G401 (cell line): ENCODE measurements around the gene UNC80. TPM values are rescaled to one million over a fixed set of nuclear protein-coding genes. Genes with fewer than 3 reads are reported as not detected.

Experiments used
- DNase-seq: peaks from one replicate; pipeline ENCODE4 v3.0.0-alpha.2; 2015; ENCODE audit warnings: low spot score
- in situ Hi-C: cut with HindIII; loops from 2 replicates; pipeline ENCODE4 v1.10.0; 2016; ENCODE audit warnings: low sequenced_read_pairs, mixed read lengths
- total RNA-seq: library from RNA; depleted of rRNA; stranded (reverse); fragments of >200 nt; shearing (Covaris generic); gene quantifications from 2 replicates; pipeline ENCODE4 v1.2.3, GENCODE V29; 2014

UNC80 gene
- total RNA-seq, 1 experiment from 2014 or later, result not detected

DNA sequence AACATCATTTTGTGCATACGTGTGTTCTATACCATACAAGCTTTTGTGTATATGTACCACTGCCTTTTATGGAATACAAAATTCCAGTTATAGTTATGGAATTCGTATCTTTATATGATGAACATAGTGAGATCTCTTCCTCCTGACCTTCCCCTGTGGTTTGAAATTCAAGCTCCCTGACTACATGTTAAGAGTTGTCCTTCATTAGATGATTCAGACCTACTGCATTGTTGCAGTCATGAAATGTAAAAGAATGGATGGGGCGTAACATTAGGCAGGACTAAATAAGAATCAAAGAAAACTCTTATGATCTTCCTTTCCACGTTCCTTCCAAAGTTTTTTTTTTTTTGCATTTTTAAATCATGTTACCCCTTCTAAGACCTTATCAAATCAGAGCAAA is 107.1 kb downstream of the UNC80 start:
- in situ Hi-C loops, result no loop called here
- DNase-seq, result no peak

DNA sequence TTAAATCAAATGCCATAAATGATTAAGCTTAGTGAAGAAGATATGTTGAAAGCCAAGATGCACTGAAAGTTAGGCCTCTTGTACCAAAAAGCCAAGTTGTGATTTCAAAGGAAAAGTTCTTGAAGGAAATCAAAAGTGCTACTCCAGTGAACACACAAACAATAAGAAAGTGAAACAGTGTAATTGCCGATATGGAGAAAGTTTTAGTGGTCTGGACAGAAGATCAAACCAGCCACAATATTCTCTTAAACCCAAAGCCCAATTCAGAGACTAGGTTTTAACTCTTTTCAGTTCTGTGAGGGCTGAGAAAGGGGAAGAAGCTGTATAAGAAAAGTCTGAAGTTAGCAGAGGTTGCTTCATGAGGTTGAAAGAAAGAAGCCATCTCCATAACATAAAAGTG is 129.0 kb downstream of the UNC80 start:
- no peak for DNase-seq
- in situ Hi-C loops, result no loop called here

DNA sequence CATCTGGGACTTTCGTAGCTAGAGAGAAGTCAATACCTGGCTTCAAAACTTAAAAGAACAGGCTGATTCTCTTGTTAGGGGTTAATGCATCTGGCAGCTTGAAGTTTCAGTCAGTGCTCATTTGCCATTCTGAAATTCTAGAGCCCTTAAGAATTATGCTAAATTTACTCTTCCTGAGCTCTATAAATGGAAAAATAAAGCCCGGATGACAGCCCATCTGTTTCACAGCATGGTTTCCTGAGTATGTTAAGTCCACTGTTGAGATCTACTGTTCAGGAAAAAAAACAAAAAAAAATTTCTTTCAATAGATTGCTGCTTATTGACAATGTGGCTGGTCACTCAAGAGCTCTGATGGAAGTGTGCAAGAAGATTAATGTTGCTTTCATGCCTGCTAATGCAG is 129.5 kb downstream of the UNC80 start:
- peak; percentile 89 for DNase-seq
- in situ Hi-C loops, result no loop called here

DNA sequence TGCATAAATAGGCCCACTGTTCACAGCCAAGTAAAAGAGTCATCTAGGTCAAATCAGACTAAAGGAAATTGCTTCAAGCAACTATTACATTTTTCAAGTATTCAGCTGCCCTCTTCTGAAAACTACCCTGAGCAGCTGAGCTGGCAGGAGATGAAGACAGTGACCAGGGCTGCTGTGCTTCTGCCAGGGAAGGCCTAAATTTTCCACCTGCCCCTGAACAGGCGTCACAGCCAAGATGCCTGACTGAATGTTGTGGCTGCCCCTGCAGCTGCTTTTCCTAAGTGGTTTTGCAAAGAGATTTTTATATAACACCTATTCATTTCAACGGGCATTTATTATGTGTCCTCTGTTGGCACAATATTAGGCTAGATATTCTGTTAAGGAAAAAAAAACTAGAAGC is 134.1 kb downstream of the UNC80 start:
- in situ Hi-C loops, result no loop called here
- no peak for DNase-seq

GRCh38 chr2:209907746-209908145 is 136.1 kb downstream of the UNC80 start:
- in situ Hi-C loops, result no loop called here

GRCh38 chr2:209908511-209908910 is 136.9 kb downstream of the UNC80 start:
- DNase-seq, result no peak
- in situ Hi-C loops, result no loop called here

More at GRCh38 chr2:209907746-209908145, 136.1 kb downstream of the UNC80 start:
- DNase-seq, result no peak

GRCh38 chr2:209911486-209911885 is 139.9 kb downstream of the UNC80 start:
- in situ Hi-C loops, result no loop called here
- no peak for DNase-seq

- DNase-seq, result peak; percentile 69
- in situ Hi-C loops, result no loop called here
These were observed 142.2 kb downstream of the UNC80 start for GRCh38 chr2:209913786-209914345.

GRCh38 chr2:209917154-209917771 is 145.6 kb downstream of the UNC80 start:
- no peak for DNase-seq
- in situ Hi-C loops, result no loop called here

DNA sequence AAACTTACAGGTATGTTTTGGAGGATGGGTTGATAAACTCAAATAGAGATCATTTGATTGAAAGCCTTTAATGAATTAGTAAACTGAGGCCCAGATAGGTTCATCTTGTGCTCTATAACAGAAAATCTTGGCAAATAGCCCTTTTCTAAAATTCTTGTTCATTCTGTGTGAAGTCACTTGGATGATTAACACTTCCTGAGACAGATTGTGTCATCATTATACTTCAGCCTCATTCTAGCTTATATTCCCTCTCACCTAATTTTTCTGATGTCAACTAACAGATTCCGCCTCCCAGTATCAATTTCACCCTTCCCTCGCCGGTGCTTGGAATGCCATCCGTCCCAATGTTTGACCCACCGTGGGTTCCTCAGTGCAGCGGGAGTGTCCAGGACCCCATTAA is 146.6 kb downstream of the UNC80 start:
- DNase-seq, result no peak
- in situ Hi-C loops, result no loop called here

DNA sequence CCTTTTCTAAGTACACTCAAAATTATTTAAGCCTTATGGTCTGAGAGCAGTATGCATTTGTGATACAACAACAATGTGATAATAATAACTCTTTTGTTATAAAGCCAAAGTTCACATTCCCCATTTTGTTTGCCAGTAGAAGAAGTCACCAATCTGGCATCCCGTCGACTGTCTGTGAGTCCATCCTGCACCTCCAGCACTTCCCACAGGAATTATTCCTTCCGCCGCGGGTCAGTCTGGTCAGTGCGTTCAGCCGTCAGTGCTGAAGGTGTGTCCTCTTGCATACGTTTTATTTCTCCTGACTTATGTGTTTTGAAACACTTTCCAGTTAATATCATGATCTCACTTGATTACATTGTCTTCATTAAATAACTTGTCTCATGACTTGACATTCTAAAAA is 150.5 kb downstream of the UNC80 start:
- in situ Hi-C loops, result no loop called here
- no peak for DNase-seq

- no peak for DNase-seq
- in situ Hi-C loops, result no loop called here
These were observed 157.7 kb downstream of the UNC80 start for GRCh38 chr2:209929369-209929768.

GRCh38 chr2:209933499-209934483 is 162.2 kb downstream of the UNC80 start:
- peak; percentile 54 for DNase-seq
- in situ Hi-C loops, result no loop called here

GRCh38 chr2:209936106-209936666 is 164.6 kb downstream of the UNC80 start:
- no peak for DNase-seq

DNA sequence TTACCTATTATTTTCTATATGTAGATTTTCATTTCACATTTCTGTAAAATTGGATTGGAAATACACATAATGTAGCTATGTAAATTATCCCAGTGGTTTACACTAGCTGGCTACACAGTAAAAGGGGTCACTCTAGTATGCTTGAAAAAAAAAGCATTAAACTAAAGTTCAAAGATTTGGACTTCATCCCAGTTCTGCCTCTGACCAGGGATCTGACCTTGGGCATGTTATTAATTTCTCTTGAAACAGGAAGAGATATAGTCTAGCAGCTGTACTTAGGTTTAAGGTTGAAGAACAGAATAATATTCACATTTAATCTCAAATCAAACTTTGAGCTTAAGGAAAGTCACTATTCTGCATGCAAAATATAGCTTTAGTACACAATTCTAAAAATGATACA is 166.3 kb downstream of the UNC80 start:
- DNase-seq, result no peak
- in situ Hi-C loops, result no loop called here

More at GRCh38 chr2:209936106-209936666, 164.6 kb downstream of the UNC80 start:
- in situ Hi-C loops, result no loop called here

GRCh38 chr2:209938906-209939305 is 167.3 kb downstream of the UNC80 start:
- DNase-seq, result no peak
- in situ Hi-C loops, result no loop called here

DNA sequence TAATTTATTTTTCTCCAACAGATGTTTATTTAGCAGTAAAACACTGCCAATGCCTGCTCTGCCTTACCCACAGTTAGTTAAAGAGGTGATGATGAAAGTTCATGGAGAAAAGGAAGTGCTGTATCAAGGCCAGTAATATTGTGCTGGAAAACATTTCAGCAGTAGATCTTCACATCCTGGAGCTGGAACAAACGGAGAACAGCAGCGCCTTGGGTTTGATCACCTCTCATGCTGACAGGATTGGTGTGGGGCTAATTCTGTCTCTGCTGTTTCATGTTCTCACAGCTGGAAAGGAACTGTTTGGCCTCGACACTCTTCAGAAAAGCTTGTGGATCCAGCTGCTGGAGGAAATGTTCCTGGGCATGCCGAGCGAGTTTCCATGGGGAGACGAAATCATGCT is 169.3 kb downstream of the UNC80 start:
- in situ Hi-C loops, result no loop called here
- no peak for DNase-seq

DNA sequence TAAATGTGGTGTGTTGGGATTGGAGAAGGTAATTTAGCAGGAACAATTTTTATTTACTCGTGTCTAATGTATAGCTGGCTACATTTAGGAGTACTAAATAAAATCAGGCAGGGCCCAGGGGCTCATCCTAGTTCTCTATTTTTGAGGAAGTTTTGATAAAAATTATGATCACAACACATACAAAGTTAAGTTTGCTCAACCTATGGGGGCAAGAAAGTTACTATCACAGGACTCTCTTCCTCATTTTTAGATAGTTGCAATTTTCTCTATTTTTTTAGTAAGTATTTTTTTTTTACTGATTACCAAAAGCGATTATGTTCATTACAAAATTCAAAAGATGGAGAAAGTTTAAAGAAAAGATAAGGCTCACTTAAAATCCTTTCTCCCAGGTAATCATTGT is 170.8 kb downstream of the UNC80 start:
- in situ Hi-C loops, result no loop called here
- no peak for DNase-seq

DNA sequence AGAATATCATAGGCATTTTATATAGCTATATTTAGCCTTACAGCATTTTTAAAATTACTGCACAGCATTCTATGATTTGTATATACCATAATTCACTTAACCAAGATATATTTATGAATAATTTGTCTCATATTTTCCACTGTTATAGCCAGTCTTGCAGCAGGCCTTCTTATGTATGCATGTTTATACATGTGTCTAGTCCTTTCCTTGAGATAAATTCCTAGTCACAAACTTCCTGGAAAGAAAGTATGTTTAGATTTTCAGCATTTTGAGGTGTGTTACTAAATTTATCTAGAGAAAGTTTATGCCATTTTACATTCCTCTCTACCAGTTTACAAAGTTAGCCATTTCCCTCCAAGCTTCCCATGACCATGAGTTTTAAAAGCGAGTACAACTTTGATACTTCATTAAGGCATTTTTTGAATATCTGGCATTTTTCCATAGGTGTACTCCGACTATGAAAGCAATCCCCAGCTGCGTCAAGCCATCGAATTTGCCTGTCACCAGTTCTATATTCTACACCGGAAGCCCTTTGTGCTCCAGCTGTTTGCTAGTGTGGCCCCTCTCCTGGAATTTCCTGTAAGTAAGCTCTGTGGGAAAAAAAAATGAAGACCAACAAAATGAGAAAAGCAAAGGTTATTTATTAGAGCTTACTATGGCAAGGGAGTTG is 171.4 kb downstream of the UNC80 start:
- in situ Hi-C loops, result no loop called here
- DNase-seq, result no peak
